Endothelial cell of umbilical vein (primary cell): ENCODE data around the gene SERPINA6. TPM values are rescaled to one million over a fixed set of nuclear protein-coding genes. Genes with fewer than 3 reads are reported as not detected.

Source experiments
- BruUV-seq: library from RNA; stranded (reverse); fragments of 400-500 nt; replicated peaks from 2 replicates; lab custom pipeline; 2021; lab: Mats Ljungman, UMichigan
- CTCF ChIA-PET: fragments of 300-600, 350-600 bp; sonication (Branson Sonifier 250); formaldehyde crosslinking; loops from one replicate; lab custom pipeline; 2021; ENCODE audit warnings: antibody characterized with exemption, inconsistent platforms; lab: Charles Lee
- POLR2A ChIA-PET: fragments of 300-600, 350-600 bp; sonication (Branson Sonifier 250); formaldehyde crosslinking; loops from one replicate; lab custom pipeline; 2021; ENCODE audit warnings: antibody characterized with exemption, inconsistent platforms; lab: Charles Lee
- DNase-seq: peaks from one replicate; pipeline ENCODE4 v3.0.0-alpha.2; 2011; ENCODE audit warnings: low read depth, low spot score
- FAIRE-seq: peaks from 2 replicates; lab custom pipeline; 2011; peaks lifted over from hg19 to GRCh38; lab: Jason Lieb, UNC
- H2AFZ ChIP-seq: 2 replicates; pipeline ENCODE4 v1.6.0; 2012; ENCODE audit warnings: low read depth, low read length, control low read depth, inconsistent platforms
- H3K27ac ChIP-seq: 2 replicates; pipeline ENCODE4 v1.5.1; 2011; ENCODE audit warnings: low read depth, mild to moderate bottlenecking, control low read depth, low read length, moderate library complexity; ENCODE audit not compliant: insufficient read depth
- H3K27me3 ChIP-seq, 2 experiments: 2 replicates each; pipeline versions ENCODE4 v1.6.0 to v1.6.1; 2011; ENCODE audit warnings: low read length in 2 of 2, mixed read lengths in 1 of 2; ENCODE audit not compliant: control insufficient read depth in 2 of 2, insufficient read depth in 2 of 2
- H3K36me3 ChIP-seq, 2 experiments: 2 replicates in 1 of 2; 3 replicates in 1 of 2; pipeline ENCODE4 v1.5.1; 2011; ENCODE audit warnings: low read length in 2 of 2, mild to moderate bottlenecking in 1 of 2, moderate library complexity in 1 of 2; ENCODE audit not compliant: control insufficient read depth in 2 of 2, insufficient read depth in 2 of 2; ENCODE audit errors: extremely low read depth in 1 of 2
- H3K4me1 ChIP-seq: 3 replicates; pipeline ENCODE4 v1.5.1; 2011; ENCODE audit warnings: mild to moderate bottlenecking, low read length; ENCODE audit not compliant: control insufficient read depth, insufficient read depth; ENCODE audit errors: extremely low read depth
- H3K4me2 ChIP-seq: 2 replicates; pipeline ENCODE4 v1.6.1; 2011; ENCODE audit warnings: low read length, control low read depth, mixed read lengths; ENCODE audit not compliant: insufficient read depth
- H3K4me3 ChIP-seq, 3 experiments: fragments of 200-600 bp in 1 of 3; sonication (generic), shearing (Covaris generic) in 1 of 3; replicated peaks in 1 of 3; 2 replicates each; pipeline ENCODE4 v1.5.1; 2011 to 2016; ENCODE audit warnings: control low read depth in 3 of 3, low read length in 3 of 3, mild to moderate bottlenecking in 2 of 3, inconsistent platforms in 1 of 3, low read depth in 1 of 3, moderate library complexity in 1 of 3; ENCODE audit not compliant: insufficient read depth in 1 of 3
- H3K79me2 ChIP-seq: 2 replicates; pipeline ENCODE4 v1.6.0; 2012; ENCODE audit warnings: low read length, inconsistent platforms; ENCODE audit not compliant: control insufficient read depth, insufficient read depth
- H3K9ac ChIP-seq: replicated peaks from 2 replicates; pipeline ENCODE3; 2011; ENCODE audit warnings: low read length, control low read depth; ENCODE audit not compliant: insufficient read depth; ENCODE audit errors: extremely low read depth
- H3K9me1 ChIP-seq: replicated peaks from 3 replicates; pipeline ENCODE4 v1.6.0; 2011; ENCODE audit warnings: mild to moderate bottlenecking, low read length; ENCODE audit not compliant: control insufficient read depth, insufficient read depth; ENCODE audit errors: extremely low read depth
- H3K9me3 ChIP-seq: replicated peaks from 2 replicates; pipeline ENCODE4 v1.5.1; 2012; ENCODE audit warnings: low read length, inconsistent platforms; ENCODE audit not compliant: control insufficient read depth, insufficient read depth
- H4K20me1 ChIP-seq: replicated peaks from 2 replicates; pipeline ENCODE3; 2011; ENCODE audit warnings: mild to moderate bottlenecking, low read length; ENCODE audit not compliant: control insufficient read depth, insufficient read depth; ENCODE audit errors: extremely low read depth
- CTCF ChIP-seq, 2 donors: IDR thresholded peaks; 1 replicate in 1 of 2; 2 replicates in 1 of 2; pipeline ENCODE4 v1.5.1; 2011; ENCODE audit warnings: low read length in 2 of 2, mild to moderate bottlenecking in 2 of 2, moderate library complexity in 2 of 2, control low read depth in 1 of 2, inconsistent platforms in 1 of 2, low read depth in 1 of 2; ENCODE audit not compliant: insufficient read depth in 1 of 2; ENCODE audit errors: extremely low read depth in 1 of 2
- EZH2 ChIP-seq: IDR thresholded peaks from 2 replicates; pipeline ENCODE4 v1.6.1; 2012; ENCODE audit warnings: borderline replicate concordance, low read depth, mild to moderate bottlenecking, moderate library complexity, low read length, inconsistent platforms; ENCODE audit not compliant: severe bottlenecking
- FOS ChIP-seq: IDR thresholded peaks from 2 replicates; pipeline ENCODE4 v1.6.1; 2011; ENCODE audit warnings: mild to moderate bottlenecking, low read length, moderate library complexity, borderline replicate concordance; ENCODE audit not compliant: insufficient read depth
- GATA2 ChIP-seq: IDR thresholded peaks from 2 replicates; pipeline ENCODE4 v1.7.0; 2011; ENCODE audit warnings: low read depth, mild to moderate bottlenecking, moderate library complexity, mixed read lengths, low read length; ENCODE audit not compliant: insufficient read length, insufficient read depth
- JUN ChIP-seq: IDR thresholded peaks from 2 replicates; pipeline ENCODE4 v1.6.1; 2011; ENCODE audit warnings: borderline replicate concordance, low read depth; ENCODE audit not compliant: insufficient read length, insufficient read depth
- MAX ChIP-seq: IDR thresholded peaks from 2 replicates; pipeline ENCODE4 v1.6.1; 2011; ENCODE audit not compliant: insufficient read depth, insufficient read length
- MYC ChIP-seq: IDR thresholded peaks from one replicate; pipeline ENCODE4 v1.6.1; 2011; ENCODE audit warnings: mild to moderate bottlenecking, low read depth, low read length
- POLR2A ChIP-seq: IDR thresholded peaks from 2 replicates; pipeline ENCODE4 v1.6.1; 2012; ENCODE audit warnings: low read depth, mild to moderate bottlenecking, control low read depth, low read length
- POLR2AphosphoS5 ChIP-seq: IDR thresholded peaks from 2 replicates; pipeline ENCODE4 v1.6.1; 2012; ENCODE audit warnings: low read depth, mild to moderate bottlenecking, control low read depth, low read length, moderate library complexity; ENCODE audit not compliant: insufficient read depth
- dilution Hi-C: fragments of 300-500 bp; cut with MboI; formaldehyde crosslinking; loops from one replicate; pipeline ENCODE4 v1.15.0; 2019; ENCODE audit warnings: low sequenced_read_pairs; ENCODE audit not compliant: extremely low pct_ligation_motif_present
- intact Hi-C: fragments of 100-400 bp; cut with micrococcal nuclease; formaldehyde crosslinking; loops from one replicate; pipeline ENCODE4 v1.10.0; 2022
- polyA plus RNA-seq, 4 experiments: library from polyadenylated mRNA; depleted of rRNA in 3 of 4; stranded (reverse) in 3 of 4; unstranded in 1 of 4; fragments of >200 nt; gene quantifications; 2 replicates each; pipeline versions ENCODE4 v1.2.1 to v1.2.3, GENCODE V29; 2011 to 2012; ENCODE audit warnings: missing spikeins in 1 of 4
- total RNA-seq: library from RNA; stranded (reverse); gene quantifications from 2 replicates; pipeline ENCODE4 v1.2.3, GENCODE V29; 2021

The SERPINA6 gene
- total and polyA plus RNA-seq, 2 donors (not counting 3 experiments of a cell fraction or from before 2014, with no cell fraction given) = not detected

GRCh38 chr14:94363151-94363624, 40.1 kb upstream of the SERPINA6 start:
- CTCF ChIA-PET = no interaction called here
- Histone ChIP-seq H3K4me2 (no peak overlapping the region), H3K9me1 (no peaks in the 10 kb centered on the region), H3K27me3 (no peaks in the 10 kb centered on the region), H3K9ac (no peak overlapping the region), H3K36me3 (no peaks in the 10 kb centered on the region), H4K20me1 (no peaks in the 10 kb centered on the region), H3K4me3 (no peak overlapping the region), H2AFZ (no peak overlapping the region), H3K79me2 (no peaks in the 10 kb centered on the region), H3K4me1 (no peaks in the 10 kb centered on the region), H3K27ac (no peak overlapping the region), H3K9me3 (no peaks in the 10 kb centered on the region)
- dilution Hi-C loops = no loop called here
- intact Hi-C loops = loop anchor here (1.0 kb wide), 1 partner anchor 17 kb away; no protein-coding TSS in a partner anchor
- TF ChIP-seq JUN = no peak
- no peak for TF ChIP-seq MAX
- no peak for TF ChIP-seq FOS
- TF ChIP-seq EZH2 = no peak
- TF ChIP-seq POLR2A = no peak
- no peak for TF ChIP-seq POLR2AphosphoS5
- TF ChIP-seq CTCF (IDR thresholded peaks at IDR 0.05; ENCODE audit: extremely low read depth in 1 of 2, insufficient read depth in 1 of 2, low read depth in 1 of 2, low read length in 2 of 2) = no peak
- TF ChIP-seq MYC = no peak
- TF ChIP-seq GATA2 = no peak
- POLR2A ChIA-PET = no interaction called here
- FAIRE-seq (no peak), DNase-seq (no peak)
- BruUV-seq = no TSS peak
